ENCODE results near the gene SDHC.
"Not testable (repeated sequence)": the region's sequence is repeated elsewhere in the genome, so short reads cannot be mapped to it uniquely, and the experiment has no call there.

The SDHC gene

DNA sequence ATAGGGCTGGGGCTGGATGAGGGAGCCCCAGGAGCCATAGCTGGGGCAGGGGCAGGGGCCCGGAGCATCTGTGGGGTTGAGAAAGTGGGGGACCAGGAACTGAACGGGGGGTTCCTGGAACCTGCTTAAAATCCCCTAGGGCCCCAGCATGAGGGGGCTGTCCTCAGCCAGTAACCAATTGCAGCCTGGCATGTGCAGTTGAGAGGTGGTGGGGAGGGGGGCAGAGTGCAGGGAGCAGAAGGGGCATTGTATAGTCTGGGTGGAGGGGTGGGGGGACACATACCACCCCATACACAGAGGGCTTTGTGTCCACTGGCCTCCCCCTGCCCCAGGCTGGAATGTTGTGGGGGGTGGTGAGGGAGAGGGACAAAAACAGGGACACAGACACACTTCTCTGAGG, 4.3 kb upstream of the SDHC start, which contains the start of gene MPZ:
Gene MPZ (minus strand): TSS at position 101 of the 400 bp plus-strand sequence. CDS start 63 bp downstream, at position 38.
- no peak for DNase-seq

GRCh38 chr1:161311595-161312181, 2.5 kb upstream of the SDHC start:
- no peak for DNase-seq

DNA sequence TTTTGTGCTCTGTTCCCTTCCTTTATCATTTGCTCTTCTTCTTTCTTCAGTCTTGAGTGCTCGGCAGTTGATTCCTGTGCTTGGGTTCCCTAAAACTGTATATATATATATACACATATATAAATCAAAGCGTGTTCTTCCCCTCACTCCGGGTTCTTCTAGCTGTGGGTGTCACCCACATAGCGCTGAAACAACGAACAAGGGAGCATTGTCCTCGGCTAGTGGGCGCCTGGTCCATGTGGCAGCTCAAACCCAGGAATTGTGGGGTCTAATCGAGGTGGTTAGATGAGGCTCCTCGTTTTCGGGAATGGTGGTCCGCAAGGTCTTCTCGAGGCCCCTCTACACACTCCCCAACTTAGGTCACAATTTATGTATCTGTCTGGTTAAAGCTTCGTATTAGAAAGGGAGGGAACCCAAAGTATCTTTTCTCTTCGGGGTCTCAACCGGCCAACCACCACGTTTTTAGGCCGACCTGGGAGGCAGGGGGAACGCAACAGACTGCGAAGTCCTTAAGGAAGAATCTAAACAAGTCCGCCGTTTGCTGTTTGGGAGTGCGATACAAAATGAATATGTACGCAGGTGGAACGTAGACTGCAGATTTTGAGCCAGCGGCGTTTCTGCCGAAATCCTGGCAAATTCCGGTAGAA, 504 bp upstream of the SDHC start:
- DNase-seq = peak in 31 of 56 donors; percentile 5 to 65 (median 40)

DNA sequence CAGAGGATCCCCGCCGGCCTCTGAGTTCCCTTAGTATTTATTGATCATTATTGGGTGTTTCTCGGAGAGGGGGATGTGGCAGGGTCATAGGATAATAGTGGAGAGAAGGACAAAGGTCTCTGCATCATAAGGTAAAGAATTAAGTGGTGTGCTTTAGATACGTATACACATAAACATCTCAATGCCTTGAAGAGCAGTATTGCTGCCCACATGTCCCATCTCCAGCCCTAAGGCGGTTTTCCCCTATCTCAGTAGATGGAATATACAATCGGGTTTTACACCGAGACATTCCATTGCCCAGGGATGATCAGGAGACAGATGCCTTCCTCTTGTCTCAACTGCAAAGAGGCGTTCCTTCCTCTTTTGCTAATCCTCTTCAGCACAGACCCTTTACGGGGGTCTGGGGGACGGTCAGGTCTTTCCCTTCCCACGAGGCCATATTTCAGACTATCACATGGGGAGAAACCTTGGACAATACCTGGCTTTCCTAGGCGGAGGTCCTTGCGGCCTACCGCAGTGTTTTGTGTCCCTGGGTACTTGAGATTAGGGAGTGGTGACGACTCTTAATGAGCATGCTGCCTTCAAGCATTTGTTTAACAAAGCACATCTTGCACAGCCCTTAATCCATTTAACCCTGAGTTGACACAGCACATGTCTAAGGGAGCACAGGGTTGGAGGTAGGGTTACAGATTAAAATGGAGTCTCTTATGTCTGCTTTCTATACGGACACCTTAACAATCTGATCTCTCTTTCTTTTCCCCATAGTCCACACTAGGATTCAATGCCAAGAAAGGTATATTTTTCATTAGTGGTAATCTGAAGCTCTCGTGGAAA, 1.9 kb downstream of the SDHC start:
- not testable (repeated sequence) for DNase-seq

DNA sequence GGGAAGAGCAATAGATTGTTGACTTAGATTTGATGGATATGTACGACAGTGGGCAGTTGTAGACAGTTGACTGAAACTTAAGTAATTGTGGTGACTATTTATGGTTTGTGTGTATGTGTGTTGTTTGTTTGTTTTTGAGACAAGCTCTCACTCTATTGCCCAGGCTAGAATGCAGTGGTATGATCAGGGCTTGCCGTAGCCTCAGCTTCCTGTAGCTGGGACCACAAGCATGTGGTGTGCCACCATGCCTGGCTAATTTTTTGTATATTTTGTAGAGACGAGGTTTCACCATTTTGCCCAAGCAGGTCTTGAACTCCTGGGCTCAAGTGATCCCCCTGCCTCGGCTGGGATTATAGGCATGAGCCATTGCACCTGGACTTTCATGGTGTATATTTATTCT, 9.8 kb downstream of the SDHC start:
- no peak for DNase-seq

GRCh38 chr1:161330346-161330745, 16.2 kb downstream of the SDHC start:
- no peak for DNase-seq

- DNase-seq = no peak
Observed at GRCh38 chr1:161333166-161333565, 19.0 kb downstream of the SDHC start.

DNA sequence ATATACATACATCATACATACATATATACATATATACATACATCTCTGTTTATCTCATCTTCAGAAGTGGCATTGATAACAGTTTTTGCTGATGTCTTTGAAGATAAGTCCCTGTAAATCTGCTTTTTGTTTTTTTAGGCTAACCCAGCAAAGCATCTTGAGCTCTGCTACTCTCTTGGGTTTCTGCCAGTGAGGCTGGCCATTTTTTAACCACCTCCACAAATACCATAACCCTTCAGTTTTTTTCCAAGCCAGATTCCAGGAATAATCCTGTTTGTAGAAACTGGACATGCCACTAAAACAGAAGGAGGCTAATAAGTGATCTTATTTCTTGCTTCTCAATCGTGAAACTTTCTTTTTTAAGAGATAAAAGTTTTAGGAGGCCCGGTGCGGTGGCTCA, 21.6 kb downstream of the SDHC start:
- DNase-seq = no peak

DNA sequence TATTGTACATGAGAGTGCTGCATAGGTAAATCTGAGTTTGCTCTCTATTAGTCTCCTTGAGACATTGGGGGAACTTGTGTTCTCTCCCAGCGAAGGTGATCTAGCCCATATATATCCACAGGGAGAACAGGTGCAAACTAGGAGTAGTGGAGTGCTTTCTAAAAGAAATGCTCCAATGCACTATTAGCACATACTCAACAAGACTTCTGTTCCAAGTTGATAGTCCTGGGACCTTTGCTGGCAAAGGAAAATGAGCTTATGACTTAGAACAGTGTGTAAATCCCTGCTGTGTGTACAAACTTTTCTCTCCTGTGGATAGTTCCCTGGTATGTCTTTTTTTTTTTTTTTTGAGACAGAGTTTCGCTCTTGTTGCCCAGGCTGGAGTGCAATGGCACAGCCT, 28.0 kb downstream of the SDHC start:
- DNase-seq = no peak

DNA sequence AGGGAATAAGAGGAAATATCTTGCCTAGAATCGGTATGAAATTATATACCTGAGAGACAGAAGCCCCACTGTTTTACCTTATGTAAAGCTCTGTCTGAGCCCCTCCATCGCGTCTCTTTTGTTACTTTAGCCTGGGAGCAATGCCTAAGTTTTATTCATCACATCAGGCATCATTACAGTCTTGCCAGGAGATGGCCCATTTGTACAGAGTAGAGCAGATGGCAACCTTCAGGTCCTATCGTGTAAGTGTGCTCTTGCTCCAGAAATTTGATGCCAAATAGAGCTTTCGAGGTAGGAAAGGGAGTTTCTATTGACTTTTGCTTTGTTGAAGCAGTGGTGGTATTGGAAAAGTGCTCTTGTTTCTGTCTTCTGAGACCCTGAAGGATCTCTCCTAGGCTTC, 28.6 kb downstream of the SDHC start:
- DNase-seq = no peak

DNA sequence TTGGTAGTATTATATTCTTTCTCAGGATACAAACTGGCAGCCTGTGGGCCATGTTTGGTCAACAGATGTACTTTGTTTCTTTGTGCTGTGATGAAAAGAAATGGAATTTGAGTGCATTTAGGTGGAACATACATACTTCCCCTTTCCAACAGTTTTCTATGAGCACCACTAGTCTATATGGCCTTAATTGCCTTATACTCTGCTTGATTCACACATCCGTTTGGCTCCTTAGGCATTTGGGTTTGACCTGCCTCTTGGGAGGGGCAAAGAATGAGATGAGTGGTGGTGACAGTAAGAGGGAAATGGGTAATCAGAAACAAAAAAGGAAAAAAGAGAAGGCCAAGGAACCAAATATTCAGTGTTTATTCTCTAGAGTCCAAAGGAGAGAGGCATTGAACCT, 36.5 kb downstream of the SDHC start:
- no peak for DNase-seq

- DNase-seq = no peak
Observed at GRCh38 chr1:161351482-161351881, 37.3 kb downstream of the SDHC start.

DNA sequence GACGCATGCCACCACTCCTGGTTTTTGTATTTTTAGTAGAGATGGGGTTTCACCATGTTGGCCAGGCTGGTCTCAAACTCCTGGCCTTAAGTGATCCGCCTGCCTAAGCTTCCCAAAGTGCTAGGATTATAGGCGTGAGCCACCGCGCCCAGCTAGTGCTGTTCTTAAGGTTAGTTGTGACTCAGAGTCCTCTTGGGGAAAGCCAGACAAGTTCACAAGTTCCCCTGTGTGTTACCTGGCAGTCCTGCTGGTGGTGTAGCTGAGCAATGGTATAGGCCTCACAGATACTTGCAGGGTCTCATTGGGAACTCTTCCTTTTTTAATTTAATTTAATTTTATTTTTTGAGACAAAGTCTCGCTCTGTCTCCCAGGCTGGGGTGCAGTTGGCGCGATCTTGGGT, 42.9 kb downstream of the SDHC start:
- no peak for DNase-seq

DNA sequence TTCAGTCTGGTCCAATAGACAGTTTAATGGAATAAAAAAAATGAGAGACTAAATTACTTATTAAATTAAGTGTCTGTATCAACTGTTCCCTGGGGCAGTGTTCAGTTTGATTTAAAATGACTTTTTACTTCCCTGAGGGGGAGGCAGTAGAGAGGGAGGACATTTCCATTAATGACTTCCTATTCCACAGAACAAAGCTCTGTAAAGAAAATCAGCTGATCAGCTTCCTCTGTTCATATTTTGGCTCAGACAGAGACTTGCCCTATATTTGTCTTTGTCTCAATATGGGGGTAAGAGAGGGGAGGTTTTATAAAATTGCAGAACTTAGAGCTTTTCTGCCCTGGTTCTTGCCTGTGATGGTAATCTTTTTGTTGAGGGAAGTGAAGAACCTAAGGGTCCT, 45.1 kb downstream of the SDHC start:
- DNase-seq = no peak

DNA sequence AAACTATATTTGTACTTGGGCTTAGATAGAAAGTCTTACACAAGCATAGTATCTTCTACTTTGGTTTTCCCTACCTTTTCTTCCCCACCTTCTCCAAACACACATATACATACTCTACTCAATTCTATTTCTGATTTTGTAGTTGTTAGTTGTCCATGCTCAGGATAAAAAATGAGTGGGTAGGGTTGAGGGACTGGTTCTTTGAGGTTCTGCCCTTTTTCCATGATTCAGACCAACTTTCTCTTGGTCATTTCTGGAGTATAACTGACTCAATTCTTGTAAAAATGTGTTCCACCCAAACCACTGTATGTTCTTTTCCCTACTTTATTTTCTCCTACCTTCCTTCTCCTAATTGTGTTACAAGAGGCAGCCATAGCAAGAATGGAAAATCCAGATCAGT, 50.2 kb downstream of the SDHC start:
- no peak for DNase-seq

- DNase-seq = no peak
Observed at GRCh38 chr1:161365207-161365606, 51.0 kb downstream of the SDHC start.

DNA sequence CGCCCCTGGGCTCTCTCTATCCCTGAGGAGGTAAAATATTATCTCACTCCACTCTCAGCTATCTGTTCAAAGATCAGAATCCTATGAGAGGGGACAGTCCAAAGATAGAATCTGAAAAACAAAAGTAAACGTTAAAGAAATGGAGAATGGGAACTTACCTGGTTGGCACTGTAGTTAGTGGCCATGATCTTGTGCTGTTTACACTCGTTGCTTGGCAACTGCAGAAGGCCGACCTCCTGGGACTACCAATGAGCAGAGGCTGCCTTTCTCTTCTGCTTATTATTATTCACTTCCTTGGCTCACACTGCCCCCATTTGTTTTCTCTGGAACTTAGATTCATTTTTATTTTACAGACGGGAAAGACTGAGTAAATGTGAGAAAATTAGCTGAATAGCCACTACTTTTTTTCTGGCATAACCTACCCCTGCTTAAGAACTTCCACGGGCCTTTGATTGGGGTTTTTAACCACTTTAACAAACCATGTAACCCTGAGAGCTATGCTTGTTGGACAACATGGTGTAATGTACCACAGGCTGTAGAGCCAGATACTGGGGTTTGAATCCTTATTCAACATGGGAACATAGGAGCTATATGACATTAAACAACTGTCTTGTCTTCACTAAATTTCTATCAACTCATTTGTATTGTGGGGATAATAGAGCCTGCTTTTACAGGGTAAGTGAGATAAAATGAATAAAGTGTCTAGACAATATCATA, 53.7 kb downstream of the SDHC start, which contains the start of gene CFAP126:
Gene CFAP126 (minus strand): TSS at position 193 of the 717 bp plus-strand sequence. CDS start 8 bp downstream, at position 185.
- peak in 40 of 56 donors; percentile 3 to 77 (median 31) for DNase-seq

- no peak for DNase-seq
Observed at GRCh38 chr1:161373442-161373841, 59.3 kb downstream of the SDHC start.

DNA sequence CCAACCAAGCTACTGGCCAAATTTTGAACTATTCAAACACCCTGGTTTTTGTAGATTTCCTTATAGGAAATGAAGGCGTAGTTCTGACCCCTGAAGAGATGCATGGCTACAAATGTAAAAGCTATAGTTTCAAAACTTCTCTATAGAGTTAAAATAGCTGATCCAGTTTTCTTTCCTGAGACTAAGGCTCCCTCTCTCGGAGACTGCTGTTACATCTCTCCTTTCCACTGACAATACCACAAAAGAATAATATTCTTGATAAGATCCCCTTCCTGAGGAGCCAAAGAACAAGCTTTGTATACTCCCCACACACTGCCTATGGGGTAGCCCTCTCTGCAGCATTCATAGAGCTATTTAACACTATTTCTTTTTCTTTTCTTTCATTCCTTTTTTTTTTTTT, 60.2 kb downstream of the SDHC start:
- DNase-seq = no peak

GRCh38 chr1:161378014-161378413, 63.8 kb downstream of the SDHC start:
- DNase-seq = no peak

DNA sequence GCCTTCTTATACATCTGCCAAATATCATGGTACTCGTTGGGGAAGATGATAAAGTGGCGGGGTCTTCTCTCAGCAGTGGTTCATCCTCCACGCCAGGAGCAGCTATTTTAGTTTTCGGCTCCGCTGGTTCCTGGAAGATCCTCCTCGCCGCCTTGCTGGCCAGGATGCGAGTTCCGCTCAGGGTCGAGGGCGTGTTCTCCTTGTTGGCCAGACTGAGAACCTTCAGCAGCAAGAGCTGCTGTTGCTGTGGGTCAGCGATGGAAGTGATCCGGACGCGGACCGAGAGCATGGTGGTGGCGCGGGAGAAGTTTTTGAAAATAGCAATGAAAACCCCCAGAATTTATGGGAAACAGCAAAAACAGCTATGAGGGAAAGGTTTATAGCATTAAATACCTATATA, 64.9 kb downstream of the SDHC start:
- DNase-seq = peak in 6 of 56 donors; percentile 2 to 20 (median 8)

DNA sequence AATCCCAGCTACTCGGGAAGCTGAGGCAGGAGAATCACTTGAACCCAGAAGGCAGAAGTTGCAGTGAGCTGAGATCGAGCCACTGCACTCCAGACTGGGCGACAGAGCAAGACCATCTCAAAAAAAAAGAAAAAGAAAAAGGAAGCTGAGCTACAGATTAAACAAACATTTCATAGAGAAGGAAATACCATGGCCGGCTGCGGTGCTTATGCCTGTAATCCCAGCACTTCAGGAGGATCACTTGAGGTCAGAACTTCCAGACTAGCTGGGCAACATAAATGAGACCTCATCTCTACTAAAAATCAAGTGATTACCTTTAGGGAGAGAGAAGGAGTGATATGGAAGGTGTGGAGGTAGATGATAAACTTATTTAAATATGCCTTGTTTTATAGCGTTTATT, 67.5 kb downstream of the SDHC start:
- no peak for DNase-seq
